A673 (cell line): ENCODE measurements around the gene ANKMY1.

Experiments
- CTCF ChIP-seq: fragments of 300-800, 200-600 bp; sonication (generic); conservative IDR thresholded peaks from 2 replicates; pipeline ENCODE4 v1.5.1; 2017; ENCODE audit warnings: low read depth, mild to moderate bottlenecking, antibody characterized with exemption, low read length, moderate library complexity, mixed read lengths
- EZH2 ChIP-seq: fragments of 200-600 bp; sonication (generic); IDR thresholded peaks from 2 replicates; pipeline ENCODE4 v1.6.1; 2017; ENCODE audit warnings: borderline replicate concordance, low read depth, mild to moderate bottlenecking, mixed read lengths, antibody characterized with exemption, low read length; ENCODE audit not compliant: poor library complexity, severe bottlenecking

- TF ChIP-seq CTCF (no peak), EZH2 (no peak)
These were observed 110.5 kb downstream of the ANKMY1 start for GRCh38 chr2:240447331-240447730.
